ENCODE results near the gene HIRA. TPM values are rescaled to one million over a fixed set of nuclear protein-coding genes. Genes with fewer than 3 reads are reported as not detected.

HIRA gene
- total RNA-seq, 2 donors from 2014 or later, result 23.1 to 24.9 TPM

DNA sequence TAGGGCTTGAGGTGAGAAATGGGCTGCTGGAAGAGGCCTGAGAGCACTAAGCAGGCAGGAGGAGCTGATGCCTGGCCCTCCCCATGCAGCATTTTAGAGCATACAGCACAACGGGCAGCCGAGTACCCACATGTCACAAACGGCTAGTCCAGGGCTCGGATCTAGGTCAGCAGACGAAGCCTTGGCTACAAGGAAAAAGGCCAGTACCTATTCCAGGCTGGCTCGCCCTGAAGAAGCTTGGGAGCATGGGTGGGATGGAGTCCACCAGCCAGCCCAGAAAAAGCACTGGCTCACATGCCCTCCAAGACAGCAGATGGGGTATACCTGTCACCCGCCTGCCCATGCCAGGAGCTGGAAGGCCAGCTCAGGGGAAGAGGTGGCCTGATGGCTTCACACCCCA is 37.9 kb upstream of the HIRA start:
- Mint-ChIP-seq H3K36me3 (ENCODE audit: low read depth) (peaks cover 6% of the 10 kb centered on the region), H3K4me3 (no peak overlapping the region), H3K4me1 (peaks cover 7% of the 10 kb centered on the region), H3K27me3 (no peaks in the 10 kb centered on the region), H3K27ac (no peak overlapping the region)
- H3K9me3 ChIP-seq (ENCODE audit: control insufficient read depth, low read length, poor library complexity, severe bottlenecking), result no peaks in the 10 kb centered on the region
- ATAC-seq (no peak), DNase-seq (no peak)

DNA sequence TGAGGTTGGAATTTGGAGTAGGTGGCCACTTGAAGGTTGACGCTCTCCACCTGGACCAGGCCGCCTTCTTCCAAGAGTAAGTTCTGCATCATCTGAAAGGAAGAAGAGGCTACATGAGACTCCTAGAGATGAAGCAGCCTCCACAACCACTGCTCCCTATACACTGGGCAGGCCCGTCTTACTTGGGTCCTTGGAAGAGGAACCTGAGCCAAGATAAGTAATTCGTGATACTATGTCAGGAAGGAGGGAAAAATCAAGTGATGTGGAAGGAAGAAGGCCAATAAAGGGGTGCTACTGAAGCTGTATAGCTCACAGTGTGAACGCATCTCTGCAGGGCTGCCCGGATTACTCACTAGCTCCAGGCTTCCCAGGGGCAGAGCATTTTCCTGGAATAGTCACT is 36.4 kb upstream of the HIRA start:
- Mint-ChIP-seq H3K4me3 (no peak overlapping the region), H3K36me3 (ENCODE audit: low read depth) (peaks cover 8% of the 10 kb centered on the region), H3K4me1 (peaks cover 6% of the 10 kb centered on the region), H3K27me3 (no peaks in the 10 kb centered on the region), H3K27ac (no peak overlapping the region)
- no peak for DNase-seq
- no peak for ATAC-seq
- H3K9me3 ChIP-seq (ENCODE audit: control insufficient read depth, low read length, poor library complexity, severe bottlenecking), result no peaks in the 10 kb centered on the region

DNA sequence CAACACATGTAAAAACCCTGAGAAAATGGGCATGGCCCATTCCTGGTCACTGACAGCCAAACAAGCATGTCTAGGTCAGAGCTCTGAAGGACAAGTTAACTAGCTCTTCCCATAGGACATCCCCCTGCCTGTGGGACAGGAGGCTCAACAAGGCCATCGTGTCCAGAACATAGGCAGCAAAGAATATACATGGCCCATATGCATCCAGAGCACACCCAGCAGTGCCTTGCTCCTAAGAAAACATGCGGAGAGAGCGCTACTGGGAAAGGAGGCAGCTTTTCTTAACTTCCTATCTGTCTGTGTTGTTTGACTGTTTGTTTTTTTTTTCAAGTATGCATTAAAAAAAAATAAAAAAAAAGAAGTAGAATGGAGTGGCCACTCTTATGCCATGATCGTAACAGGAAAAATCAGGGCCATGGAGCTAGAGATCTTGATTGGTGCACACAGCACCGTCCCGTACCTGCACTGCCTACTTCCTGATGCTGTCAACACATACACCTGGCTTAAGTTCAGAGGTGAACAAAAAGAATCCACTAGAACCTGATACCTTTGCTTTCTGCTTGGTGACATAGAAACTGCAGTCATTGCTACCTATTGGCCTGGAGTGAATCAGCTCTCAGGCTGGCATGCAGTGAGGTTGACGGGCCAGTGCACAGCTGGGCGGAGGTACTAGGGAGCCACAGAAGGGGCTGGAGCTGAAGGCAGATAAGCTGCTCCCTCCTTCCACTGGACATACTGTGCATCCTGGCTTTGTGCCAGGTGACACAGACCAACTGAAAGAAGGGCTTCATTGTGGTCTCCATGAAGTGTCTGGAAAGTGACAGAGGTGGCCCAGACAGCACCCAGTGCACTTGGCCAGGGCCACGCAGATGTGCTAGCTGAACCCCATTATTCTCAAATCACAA is 35.6 kb upstream of the HIRA start:
- H3K9me3 ChIP-seq (ENCODE audit: control insufficient read depth, low read length, poor library complexity, severe bottlenecking), result no peaks in the 10 kb centered on the region
- ATAC-seq (no peak), DNase-seq (no peak)
- no peak overlapping the region for H3K4me3 Mint-ChIP-seq
- no peak overlapping the region for H3K27ac Mint-ChIP-seq
- peaks cover 6% of the 10 kb centered on the region for H3K4me1 Mint-ChIP-seq
- H3K36me3 Mint-ChIP-seq (ENCODE audit: low read depth), result peaks cover 12% of the 10 kb centered on the region
- H3K27me3 Mint-ChIP-seq, result no peaks in the 10 kb centered on the region

DNA sequence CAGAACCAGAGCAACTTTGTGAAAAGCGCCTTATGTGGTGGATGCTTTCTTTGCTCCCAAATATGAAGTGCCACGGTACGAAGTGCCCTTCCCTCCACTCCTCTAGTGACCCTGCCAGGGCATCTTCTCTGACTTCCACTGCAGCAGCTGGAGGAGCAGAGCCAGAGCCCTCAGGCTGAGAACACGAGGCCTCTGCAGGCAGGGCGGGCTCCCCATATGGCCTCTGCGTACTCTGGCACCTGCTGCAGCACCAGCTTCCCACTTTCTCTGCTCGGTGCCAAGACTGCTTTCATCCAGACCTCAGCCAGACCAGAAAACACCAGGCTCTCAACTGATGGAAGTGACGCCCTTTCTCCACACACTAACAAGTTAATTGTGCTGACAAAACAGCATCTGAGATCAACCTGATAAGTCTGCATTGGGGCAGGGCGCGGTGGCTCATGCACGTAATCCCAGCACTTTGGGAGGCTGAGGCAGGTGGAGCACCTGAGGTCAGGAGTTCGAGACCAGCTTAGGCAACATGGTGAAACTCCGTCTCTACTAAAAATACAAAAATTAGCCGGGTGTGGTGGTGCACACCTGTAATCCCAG is 34.7 kb upstream of the HIRA start:
- DNase-seq, result no peak
- Mint-ChIP-seq H3K27ac (peak overlapping the region; percentile 37), H3K27me3 (no peaks in the 10 kb centered on the region), H3K4me1 (peaks cover 6% of the 10 kb centered on the region), H3K4me3 (no peak overlapping the region), H3K36me3 (ENCODE audit: low read depth) (peaks cover 12% of the 10 kb centered on the region)
- no peak for ATAC-seq
- H3K9me3 ChIP-seq (ENCODE audit: control insufficient read depth, low read length, poor library complexity, severe bottlenecking), result no peaks in the 10 kb centered on the region

GRCh38 chr22:19464975-19465374 is 33.4 kb upstream of the HIRA start:
- H3K36me3 Mint-ChIP-seq (ENCODE audit: low read depth), result peaks cover 12% of the 10 kb centered on the region
- H3K27me3 Mint-ChIP-seq, result no peaks in the 10 kb centered on the region
- no peak for ATAC-seq
- H3K4me3 Mint-ChIP-seq, result no peak overlapping the region
- peaks cover 6% of the 10 kb centered on the region for H3K4me1 Mint-ChIP-seq
- H3K9me3 ChIP-seq (ENCODE audit: control insufficient read depth, low read length, poor library complexity, severe bottlenecking), result no peaks in the 10 kb centered on the region
- no peak for DNase-seq
- H3K27ac Mint-ChIP-seq, result peak overlapping the region; percentile 37

DNA sequence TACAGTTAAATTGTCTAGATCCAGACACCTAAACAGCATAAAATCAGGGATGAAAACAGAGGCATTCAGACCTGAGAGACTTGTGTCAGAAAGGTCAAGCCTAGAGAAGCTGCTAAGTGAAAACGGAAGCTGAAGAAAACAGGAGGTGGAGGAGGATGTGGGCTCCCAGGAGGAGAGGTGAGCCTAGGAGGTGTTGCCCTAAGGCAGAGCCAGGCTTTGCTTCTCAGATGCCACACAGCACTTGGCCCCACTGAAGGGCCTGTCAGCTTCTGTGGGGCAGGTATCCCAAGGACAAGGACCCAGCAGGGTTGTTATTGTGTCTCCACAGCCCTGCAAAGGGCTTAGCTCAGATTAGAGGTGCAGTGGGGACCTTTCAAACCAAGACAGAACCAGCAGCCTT is 33.0 kb upstream of the HIRA start:
- H3K4me1 Mint-ChIP-seq, result peaks cover 4% of the 10 kb centered on the region
- H3K4me3 Mint-ChIP-seq, result no peak overlapping the region
- DNase-seq, result no peak
- H3K9me3 ChIP-seq (ENCODE audit: control insufficient read depth, low read length, poor library complexity, severe bottlenecking), result no peaks in the 10 kb centered on the region
- H3K27me3 Mint-ChIP-seq, result no peaks in the 10 kb centered on the region
- H3K27ac Mint-ChIP-seq, result no peak overlapping the region
- no peak for ATAC-seq
- H3K36me3 Mint-ChIP-seq (ENCODE audit: low read depth), result peaks cover 12% of the 10 kb centered on the region

DNA sequence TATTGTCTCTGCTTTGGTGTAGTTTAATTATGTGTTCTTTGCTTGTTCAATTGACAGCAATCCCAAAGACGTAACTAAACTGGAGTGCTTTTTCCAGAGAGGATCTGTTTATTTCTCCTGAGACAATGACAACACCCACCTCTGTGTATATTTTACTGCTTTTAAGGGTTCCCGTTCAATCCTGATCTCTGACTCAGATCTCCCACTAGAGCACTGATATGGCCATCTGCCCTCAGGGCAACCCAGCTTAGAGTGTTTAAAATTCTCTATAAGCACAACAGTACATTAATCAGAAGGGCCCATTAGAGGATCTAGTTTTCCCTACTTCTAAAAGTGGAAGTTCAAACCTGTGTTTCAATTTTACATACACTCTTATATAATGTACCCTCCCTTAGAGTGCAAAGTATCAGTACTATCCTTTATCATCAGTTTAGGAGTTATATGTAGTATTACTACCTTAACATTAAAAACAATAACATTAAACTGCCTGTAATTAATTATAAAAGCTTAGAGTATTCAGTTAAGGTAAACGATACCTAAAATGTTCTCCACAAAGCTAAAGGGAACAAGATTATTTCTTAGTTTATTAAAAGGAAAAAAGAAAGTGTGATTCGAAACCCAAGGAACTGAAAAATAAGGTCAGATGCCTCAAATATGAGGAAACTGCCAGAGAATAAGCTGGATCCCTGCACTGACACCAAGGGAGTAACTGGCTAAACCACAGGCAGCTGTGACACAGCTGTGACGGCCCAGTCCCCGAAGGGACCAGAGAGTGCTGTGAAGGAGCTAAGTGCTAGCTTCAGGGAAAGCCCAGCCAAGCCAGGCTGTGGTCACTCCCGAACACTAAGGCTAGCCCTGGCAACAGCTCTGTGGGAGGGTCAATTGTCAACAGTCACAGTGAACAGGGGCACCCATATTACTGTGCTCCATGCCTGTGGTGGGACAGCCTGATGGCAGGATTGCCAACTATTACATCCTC is 32.2 kb upstream of the HIRA start:
- H3K27ac Mint-ChIP-seq, result peak overlapping the region; percentile 53
- H3K27me3 Mint-ChIP-seq, result no peaks in the 10 kb centered on the region
- H3K4me3 Mint-ChIP-seq, result no peak overlapping the region
- ATAC-seq (no peak), DNase-seq (no peak)
- no peaks in the 10 kb centered on the region for H3K4me1 Mint-ChIP-seq
- H3K9me3 ChIP-seq (ENCODE audit: control insufficient read depth, low read length, poor library complexity, severe bottlenecking), result no peaks in the 10 kb centered on the region
- peaks cover 8% of the 10 kb centered on the region for H3K36me3 Mint-ChIP-seq (ENCODE audit: low read depth)

- no peaks in the 10 kb centered on the region for H3K9me3 ChIP-seq (ENCODE audit: control insufficient read depth, low read length, poor library complexity, severe bottlenecking)
- H3K4me1 Mint-ChIP-seq, result no peaks in the 10 kb centered on the region
- ATAC-seq (no peak), DNase-seq (no peak)
- H3K36me3 Mint-ChIP-seq (ENCODE audit: low read depth), result peaks cover 8% of the 10 kb centered on the region
- no peaks in the 10 kb centered on the region for H3K27me3 Mint-ChIP-seq
- no peak overlapping the region for H3K4me3 Mint-ChIP-seq
- no peak overlapping the region for H3K27ac Mint-ChIP-seq
Observed at GRCh38 chr22:19463008-19463407, 31.5 kb upstream of the HIRA start.

DNA sequence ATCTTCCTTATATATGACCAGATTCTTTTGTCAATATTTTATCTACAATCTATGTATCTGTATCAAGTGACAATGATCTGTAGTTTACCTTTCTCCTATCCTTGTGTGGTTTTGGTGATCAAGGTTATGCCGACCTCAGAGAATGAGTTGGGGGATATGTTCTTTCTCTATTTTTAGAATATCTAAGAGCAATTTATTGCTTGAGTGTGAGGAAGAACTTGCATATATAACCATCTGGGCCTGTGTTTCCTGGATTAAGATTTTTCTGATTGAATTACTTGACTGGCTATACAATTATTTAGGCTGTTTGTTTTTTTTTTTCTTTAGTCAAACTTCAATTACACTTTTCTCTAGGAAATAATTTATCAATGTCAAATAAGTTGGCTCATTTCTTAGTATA is 30.0 kb upstream of the HIRA start:
- H3K27ac Mint-ChIP-seq, result no peak overlapping the region
- no peaks in the 10 kb centered on the region for H3K4me1 Mint-ChIP-seq
- ATAC-seq (no peak), DNase-seq (no peak)
- H3K36me3 Mint-ChIP-seq (ENCODE audit: low read depth), result peaks cover 8% of the 10 kb centered on the region
- H3K27me3 Mint-ChIP-seq, result no peaks in the 10 kb centered on the region
- no peak overlapping the region for H3K4me3 Mint-ChIP-seq
- no peaks in the 10 kb centered on the region for H3K9me3 ChIP-seq (ENCODE audit: control insufficient read depth, low read length, poor library complexity, severe bottlenecking)

DNA sequence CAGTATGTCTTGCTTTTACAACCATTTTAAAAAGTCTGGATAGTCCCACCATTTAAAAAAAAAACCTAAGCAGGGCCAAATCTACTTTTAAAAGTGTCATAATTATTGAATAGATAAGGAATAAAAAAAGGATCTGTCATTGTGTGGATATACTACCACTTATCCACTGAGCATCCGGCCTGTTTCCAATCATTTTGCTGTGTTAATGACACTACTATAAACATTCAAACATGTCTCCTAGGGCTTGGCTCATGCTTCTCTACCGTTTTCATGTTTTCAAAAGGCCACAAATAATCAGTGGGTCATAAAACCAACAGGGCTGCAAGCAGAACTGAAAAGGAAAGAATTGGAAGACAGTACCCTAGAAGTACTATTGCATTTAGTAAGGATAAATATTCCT is 28.5 kb upstream of the HIRA start:
- no peak for DNase-seq
- no peak overlapping the region for H3K27ac Mint-ChIP-seq
- peaks cover 8% of the 10 kb centered on the region for H3K36me3 Mint-ChIP-seq (ENCODE audit: low read depth)
- no peaks in the 10 kb centered on the region for H3K27me3 Mint-ChIP-seq
- no peaks in the 10 kb centered on the region for H3K4me1 Mint-ChIP-seq
- ATAC-seq, result no peak
- no peak overlapping the region for H3K4me3 Mint-ChIP-seq
- H3K9me3 ChIP-seq (ENCODE audit: control insufficient read depth, low read length, poor library complexity, severe bottlenecking), result no peaks in the 10 kb centered on the region

- Mint-ChIP-seq H3K27ac (no peak overlapping the region), H3K4me3 (no peak overlapping the region), H3K4me1 (no peaks in the 10 kb centered on the region), H3K36me3 (ENCODE audit: low read depth) (peaks cover 12% of the 10 kb centered on the region), H3K27me3 (no peaks in the 10 kb centered on the region)
- no peaks in the 10 kb centered on the region for H3K9me3 ChIP-seq (ENCODE audit: control insufficient read depth, low read length, poor library complexity, severe bottlenecking)
- ATAC-seq (no peak), DNase-seq (no peak)
Observed at GRCh38 chr22:19457828-19458428, 26.4 kb upstream of the HIRA start.

GRCh38 chr22:19456541-19456940 is 25.0 kb upstream of the HIRA start:
- DNase-seq, result no peak
- Mint-ChIP-seq H3K27me3 (no peaks in the 10 kb centered on the region), H3K4me3 (no peak overlapping the region), H3K4me1 (peaks cover 3% of the 10 kb centered on the region), H3K36me3 (ENCODE audit: low read depth) (peaks cover 11% of the 10 kb centered on the region), H3K27ac (no peak overlapping the region)
- no peak for ATAC-seq
- H3K9me3 ChIP-seq (ENCODE audit: control insufficient read depth, low read length, poor library complexity, severe bottlenecking), result no peaks in the 10 kb centered on the region

Data from T-helper 17 cell (primary cell).